Stimulated activated CD8-positive, alpha-beta memory T cell treated with anti-CD3 and anti-CD28 coated beads, Interleukin-15, amount 100 ng/mL, for 4 hours (primary cell): Measurements from ENCODE around the gene C17orf114.
"Not testable (repeated sequence)": the region's sequence is repeated elsewhere in the genome, so short reads cannot be mapped to it uniquely, and the experiment has no call there.

Experiments used
- DNase-seq, 2 donors: peaks; one replicate each; pipeline ENCODE4 v3.0.0-alpha.2; 2020; ENCODE audit warnings: low read depth in 2 of 2

The C17orf114 gene

DNA sequence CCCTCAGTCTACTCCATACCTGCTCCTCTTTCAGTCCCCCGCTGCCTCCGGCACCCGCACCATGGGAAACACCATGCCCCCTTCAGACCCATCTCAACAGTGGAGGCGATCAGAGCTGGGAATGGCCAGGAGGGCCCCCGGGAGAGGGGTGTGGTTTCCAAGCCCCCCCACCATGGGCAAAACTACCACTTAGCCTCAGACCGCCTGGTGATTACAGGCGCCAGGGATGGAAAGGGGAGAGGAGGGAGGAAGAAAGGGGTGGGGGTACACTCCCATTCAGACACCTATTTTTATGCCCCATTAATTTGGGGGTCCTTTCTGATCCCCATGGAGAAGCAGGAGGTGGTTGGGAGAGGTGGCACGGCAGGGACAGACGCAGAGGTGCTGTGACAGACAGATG lies at the start of gene C17orf114:
Gene C17orf114, minus strand, starts transcription at position 101 of the 400 bp plus-strand sequence.
- no peak for DNase-seq

DNA sequence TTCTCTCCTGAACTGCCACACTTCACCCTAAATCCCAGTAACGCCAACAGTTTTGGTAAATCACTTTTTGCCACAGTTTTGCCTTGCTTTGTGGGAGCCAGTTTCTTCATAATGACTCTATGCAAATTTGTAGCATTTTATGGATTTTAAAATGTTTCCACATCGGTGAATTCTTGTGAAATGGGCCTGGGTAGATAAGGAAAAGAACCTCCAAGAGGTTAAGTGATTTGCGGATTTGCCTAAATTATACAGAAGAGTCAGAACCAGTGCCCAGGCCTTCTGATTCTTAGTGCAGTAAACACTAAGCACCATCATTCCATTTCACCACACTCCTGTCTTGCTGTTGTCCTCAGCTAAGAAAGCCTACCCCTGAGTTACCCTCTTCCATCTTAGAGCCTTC lies 49.0 kb upstream of the C17orf114 start:
- no peak for DNase-seq

DNA sequence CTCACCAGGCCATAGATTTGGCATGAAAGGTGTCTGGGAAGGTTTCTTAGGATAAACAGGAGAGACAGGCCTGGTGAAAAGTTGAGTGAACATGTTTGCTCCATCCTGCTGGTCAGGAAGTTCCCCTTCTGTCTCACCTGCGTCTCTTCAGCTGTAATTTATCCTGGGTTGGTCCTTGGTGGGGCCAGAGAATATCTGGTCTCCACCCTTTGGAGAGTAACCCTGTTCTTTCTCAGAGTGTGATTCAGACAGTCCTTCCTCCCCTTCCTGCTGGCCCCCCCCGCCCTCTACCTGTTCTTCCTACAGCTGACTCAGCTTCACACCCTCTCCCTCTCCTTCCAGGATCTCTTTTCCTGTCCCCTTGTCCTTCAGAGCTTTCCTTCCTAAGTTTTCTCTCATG lies 48.1 kb upstream of the C17orf114 start:
- no peak for DNase-seq

DNA sequence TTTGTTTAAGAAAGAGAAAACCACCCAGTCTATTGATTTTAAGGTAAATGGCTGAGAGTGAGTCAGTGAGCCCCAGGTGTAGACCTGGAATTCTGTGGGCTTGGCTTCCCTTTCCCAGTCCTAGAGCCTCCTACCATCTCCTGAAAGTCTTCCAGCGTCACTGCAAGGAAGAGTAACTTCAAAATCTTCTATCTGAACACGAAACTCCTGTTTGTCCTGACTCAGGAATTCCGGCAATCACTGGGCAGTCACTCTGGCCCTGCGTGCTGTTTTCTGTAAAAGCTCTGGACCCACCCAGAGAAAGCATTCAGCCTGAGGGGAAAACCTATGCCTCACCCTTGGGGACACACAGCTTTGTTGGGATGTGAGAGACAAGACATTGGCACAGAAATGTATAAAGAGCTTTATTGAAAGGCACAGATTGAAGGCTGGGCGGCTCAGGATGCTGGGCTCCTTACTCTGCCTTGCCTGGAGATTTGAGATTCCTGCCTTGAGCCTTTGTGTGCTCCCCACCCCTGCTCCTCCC lies 46.9 kb upstream of the C17orf114 start:
- no peak for DNase-seq

DNA sequence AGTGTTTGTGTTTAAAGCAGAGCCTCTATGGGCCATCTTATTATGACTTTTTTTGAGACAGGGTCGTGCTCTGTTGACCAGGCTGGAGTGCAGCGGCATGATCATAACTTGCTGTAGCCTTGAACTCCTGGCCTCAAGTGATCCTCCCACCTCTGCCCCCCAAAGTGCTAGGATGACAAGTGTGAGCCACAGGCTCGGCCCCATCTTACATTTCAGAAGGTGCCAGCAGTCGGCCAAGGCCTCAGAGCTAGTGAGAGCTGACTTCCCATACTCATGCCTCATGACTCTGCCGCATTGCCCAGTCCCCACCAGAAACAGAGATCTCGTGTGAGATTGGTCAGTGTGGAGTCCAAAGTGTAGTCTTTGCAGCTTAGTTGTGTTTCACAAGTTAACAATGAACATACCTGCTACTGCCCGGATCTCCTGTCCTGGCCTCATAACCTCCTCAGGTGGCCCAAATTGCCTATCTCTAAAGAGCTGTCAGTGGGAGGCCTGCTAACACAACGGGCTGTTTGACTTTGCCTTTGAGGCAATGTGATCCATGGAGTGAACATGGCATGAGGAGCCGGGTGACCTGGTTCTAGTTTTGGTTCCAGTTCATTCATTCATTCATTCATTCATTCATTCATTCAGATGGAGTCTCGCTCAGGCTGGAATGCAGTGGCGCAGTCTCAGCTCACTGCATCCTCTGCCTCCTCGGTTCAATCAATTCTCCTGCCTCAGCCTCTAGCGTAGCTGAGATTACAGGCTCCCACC lies 44.7 kb upstream of the C17orf114 start:
- DNase-seq: no peak

DNA sequence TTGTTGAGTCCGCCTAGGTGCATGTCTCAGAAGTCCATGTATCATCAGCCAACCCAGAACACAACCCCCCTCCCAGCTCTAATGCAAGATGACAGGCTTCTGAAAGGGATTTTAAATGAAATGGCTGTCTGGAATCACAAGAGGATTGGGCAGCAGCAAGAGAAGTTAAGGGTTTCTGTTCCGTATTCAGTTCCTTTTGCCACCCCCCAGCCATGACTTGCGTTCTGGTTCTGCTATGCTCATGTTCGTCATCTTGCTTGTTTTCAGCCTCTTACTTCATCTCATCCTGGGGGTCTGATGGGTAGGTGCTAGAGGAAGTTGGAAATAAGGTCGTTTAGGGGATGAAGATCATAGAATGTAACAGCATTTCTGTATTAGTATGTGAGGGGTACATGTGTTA lies 43.0 kb upstream of the C17orf114 start:
- no peak for DNase-seq

DNA sequence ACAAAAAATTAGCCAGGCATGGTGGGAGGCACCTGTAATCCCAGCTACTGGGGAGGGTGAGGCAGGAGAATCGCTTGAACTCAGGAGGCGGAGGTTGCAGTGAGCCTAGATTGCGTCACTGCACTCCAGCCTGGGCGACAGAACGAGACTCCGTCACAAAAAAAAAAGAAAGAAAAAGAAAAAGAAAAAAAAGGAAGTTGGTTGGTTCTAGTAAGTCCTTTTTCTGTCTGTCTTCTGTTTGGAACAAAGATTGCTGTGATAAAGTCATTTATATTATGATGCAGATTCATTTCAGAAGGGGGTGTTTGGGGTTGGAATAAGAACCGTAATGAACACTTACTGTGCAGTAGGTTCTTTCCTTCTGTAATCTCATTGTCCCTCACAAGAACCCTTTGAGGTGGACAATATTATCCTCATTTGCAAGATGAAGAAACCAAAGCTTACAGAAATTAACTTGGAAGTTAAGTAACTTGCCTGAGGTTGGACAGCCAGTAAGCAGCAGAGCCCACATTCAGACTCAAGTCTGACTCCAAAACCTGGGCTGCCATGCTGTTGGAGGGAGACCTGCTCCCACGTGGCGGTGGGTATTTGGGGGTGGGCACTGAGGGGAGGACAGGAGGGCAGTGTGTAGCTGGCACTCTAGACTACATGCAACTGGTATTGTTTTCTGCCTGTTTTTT lies 41.3 kb upstream of the C17orf114 start:
- DNase-seq: no peak

DNA sequence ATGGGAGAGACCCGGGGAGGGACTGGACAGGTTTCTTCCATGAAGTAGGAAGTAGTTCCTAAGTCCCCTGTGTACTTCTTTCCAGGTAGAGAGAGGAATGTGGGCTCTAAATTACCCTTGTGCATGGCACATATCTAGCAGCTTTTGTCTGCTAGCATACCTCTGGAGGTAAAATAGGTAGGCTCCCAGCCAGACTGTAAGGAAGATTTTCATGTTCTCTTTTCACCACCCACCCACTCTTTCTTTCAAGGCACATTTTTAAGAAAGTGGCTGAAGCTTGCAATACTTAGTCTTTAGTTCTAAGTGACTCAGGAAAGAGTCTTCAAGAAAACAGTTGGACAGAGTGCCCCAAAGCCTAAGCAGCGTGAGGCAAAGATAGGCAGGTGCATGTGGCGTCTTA lies 40.2 kb upstream of the C17orf114 start:
- no peak for DNase-seq

DNA sequence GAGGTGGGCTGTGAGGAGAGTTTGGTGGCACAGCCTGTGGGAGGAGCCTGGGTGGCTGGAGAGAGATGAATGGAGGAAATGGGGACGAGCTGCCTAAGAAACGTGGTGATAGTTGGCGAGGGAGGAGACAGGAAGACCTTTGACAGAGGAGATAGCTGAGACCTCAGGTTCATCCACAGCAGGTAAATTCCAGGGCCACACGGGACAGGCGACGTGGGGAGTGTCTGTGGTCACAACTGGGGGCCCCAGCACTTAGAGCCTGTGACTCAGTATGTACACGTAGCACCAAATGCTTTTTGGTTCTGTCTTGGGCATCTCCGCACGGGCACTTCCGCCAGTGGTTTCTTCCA lies 38.7 kb upstream of the C17orf114 start:
- DNase-seq: no peak

DNA sequence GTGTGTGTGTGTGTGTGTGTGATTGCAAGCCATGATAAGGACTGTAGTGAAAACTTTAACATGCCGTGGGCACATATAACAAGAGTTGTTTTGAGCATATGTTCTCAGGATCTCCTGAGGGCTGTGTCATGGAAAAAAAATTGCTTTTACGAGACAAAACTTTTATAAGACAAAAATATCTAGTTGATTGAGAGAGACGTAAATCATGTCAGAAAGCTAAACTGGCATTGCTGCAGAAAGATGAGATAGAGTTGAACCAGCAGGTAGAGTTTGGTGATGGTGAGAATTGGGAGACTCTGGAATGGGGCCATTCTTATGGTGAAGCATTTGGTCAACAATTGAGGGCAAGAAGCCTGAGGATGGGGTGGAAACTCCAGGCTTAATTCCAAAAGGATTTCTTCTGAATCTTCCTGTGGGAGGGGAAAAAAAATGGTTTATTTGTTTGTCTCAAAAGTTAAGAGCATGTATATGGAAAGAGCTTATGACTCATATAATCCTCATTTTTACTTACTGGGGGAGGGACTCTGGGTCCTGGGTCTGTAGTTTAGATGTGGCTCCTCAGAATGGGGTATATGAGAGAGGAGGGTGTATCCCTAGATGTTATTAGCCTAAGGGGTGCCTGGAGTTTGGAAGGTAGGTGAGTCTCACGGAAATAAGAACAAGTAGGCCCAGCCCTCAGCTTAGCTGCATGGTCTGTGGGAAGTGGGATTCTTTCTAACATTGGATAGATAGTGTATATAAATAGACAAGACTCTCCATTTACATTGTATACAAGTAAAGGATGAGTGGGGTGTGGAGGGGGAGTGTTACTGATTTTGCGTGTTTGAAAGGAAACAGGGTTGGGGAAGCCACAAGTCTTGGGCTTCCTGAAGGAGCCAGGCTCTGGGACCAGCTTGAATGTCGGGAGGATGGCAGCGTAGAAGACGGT lies 38.1 kb upstream of the C17orf114 start:
- no peak for DNase-seq

DNA sequence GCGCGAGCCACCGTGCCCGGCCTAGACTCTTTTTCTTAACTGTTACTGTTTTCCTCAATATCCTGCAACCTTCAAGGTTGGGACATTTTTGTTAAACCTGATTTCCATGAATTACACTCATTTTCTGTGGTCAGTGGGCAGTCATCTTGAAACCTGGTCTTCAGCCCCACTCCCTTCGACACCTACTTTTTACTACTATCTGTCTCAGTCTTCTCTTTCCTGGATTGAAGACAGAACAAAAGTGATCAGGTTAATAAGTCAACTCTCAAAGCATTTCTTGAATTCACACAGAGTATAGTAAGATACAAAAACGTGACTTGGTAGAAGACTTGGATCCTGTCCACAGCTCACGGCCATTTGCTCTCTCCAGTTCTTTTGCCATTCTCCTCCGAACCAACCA lies 37.1 kb upstream of the C17orf114 start:
- DNase-seq: no peak

DNA sequence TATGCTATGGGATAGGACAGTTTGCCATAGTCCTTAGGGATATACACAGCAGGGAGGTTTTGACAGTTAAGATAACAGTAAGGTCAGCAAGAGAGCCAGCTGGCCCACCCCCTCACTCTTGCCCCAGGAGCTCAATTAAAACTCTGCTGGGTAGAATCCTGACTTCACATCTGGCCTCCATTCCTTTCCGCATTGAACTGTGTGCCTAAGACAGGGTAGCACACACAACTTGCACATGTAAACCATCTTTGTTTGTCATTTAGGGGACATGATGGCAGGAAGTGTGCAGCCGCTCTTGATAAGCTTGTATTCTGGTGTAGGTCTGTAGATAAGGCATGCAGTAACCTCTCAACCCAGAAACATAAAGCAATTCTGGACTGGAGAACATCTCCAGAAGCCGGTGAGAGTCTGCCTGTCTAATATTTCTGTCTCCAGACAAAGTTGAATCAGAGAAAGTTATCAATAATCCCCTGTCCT lies 36.2 kb upstream of the C17orf114 start:
- no peak for DNase-seq

DNA sequence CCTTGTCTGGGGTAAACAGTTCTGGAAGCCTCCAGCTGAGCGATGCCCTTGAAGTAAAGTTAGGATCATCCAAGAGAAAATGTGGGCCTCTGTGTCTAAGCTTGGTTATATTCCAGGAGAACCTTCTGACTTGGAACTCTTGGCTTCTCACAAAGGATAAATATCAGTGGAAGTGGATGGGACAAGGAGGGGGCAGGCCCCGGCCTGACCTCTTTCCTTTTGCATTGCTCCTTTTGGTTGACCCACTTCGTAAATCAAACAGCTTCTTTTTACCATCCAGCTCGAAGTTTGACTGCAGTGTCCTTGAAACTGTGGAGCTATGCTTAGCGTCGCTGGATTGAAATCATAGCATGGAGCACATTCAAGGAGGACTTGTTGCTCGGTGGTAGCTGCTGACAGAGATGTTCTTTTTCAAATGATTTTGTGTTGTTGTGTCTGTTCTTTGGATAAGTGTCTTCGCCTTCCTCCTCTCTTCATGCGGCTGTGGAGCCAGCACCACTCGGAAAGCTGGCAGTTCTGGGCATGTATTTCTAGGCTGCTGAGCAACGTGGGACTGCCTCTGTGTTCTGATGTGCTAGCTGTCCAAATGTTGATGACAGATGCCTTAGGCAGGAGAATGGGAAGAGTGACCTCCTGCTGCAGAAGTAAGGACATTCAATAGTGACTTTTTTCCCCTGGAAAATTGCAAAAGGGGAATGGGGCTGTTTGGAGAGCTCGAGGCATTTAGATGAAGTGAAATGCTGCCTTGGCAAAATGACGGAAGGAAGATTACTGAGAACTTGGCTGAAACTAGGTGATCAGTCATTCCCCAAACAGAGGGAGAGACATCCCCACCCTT lies 35.6 kb upstream of the C17orf114 start:
- DNase-seq: no peak

DNA sequence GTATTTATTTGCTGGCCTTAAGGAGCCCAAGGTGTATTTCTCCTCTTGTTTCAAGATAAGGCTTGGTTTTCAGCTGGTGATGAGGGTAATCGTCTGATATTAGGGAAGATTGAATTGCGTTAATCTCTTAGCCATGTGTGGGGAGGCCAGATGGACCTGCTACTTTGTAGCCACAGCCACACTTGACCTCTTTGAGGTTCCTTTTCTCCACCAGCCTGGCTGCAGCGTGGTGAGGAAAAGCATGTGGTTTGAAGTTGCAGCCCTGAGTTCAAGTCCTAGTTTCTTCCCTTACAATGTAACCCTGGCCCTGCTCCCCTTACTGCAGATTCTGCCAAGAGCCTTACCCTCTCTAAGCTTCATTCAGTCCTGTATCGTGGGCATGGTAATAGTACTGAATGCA lies 34.1 kb upstream of the C17orf114 start:
- DNase-seq: no peak

DNA sequence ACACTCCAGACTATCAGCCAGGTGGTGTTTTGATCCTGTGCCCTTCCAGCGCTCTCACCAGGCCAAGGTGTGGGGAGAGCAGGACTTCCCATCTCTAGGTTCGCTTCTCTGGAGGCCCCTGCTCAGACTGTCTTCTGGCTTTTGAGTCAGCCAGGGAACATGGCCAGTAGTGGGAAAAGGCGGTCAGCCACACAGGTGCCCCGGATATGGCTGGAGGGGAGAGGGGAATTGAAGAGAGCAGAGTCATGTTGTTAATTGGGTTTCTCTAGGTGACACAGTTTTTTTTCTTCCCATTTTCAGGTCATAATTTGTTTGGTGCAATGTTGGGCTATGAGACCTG lies 32.5 kb upstream of the C17orf114 start:
- DNase-seq: no peak

DNA sequence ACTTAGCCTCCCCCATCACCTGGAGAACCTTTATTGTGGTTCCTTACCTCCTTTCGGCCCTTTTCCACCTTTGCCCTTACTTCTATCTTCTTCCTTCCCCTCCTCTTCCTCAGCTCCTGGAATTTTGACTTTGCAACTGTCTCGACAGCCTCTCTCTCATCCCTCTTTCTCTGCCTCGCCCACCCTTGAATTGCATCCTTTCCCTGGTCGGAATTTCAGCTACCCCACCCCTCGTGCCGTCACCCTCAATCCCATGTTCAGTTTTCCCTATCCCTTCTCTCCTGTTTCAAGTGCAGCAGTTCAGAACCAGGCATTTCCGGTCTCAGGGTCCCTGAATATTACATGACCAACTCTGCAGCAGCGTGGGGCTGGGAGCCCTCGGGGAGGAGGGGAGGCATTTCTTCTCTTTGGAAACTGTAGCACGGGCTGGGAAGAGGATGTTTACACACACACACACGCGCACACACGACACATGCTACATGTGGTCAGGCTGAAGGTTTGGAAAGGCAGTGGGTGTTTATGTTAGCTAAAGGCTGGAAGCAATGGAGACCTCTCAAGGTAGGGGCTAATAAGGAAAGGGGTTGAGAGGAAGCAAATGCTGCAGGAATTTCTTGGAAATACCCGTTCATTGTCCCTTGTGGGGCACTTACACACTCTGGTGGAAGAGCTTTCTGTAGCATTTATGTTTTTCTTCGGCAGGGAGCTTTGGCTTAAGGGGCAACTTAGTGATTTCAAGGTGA lies 32.0 kb upstream of the C17orf114 start:
- DNase-seq: no peak

DNA sequence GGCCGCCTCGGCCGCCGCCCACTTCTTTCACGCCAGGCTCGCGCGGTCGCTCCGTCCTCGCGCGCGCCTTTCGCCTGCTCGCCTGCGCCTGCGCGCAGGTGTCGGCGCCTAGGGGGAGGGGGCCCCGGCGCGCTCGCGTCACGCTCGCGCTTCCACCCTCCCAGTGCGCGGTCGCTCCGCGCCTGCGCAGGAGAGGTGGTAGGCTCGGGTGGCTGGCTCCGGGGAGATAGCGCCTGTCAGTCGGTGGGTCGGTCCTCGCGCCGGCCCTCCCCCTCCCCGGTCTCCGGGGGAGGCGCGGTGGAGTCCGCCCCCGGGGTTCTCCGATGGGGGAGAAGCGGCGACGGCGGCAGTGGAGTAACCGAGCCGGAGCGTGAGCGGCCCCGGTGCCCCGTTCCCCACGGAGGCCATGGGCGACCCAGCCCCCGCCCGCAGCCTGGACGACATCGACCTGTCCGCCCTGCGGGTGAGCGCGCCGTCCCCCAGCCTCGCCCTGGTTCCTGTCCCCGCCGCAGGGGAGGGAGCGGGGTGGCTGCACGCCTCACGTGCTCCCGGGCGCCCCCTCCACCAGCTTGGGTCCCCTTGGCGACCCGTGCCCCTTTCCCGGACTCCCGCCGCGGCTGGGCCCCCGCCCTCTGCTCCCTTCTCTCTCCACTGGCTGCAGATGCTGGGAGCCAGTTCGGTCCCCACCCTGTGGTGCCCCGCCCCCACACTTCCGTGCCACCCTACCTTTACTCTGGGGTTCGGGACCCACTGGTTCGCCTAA lies 31.2 kb upstream of the C17orf114 start, which contains the start of gene MINK1:
Gene MINK1, plus strand, starts transcription at position 163 of the 763 bp plus-strand sequence. Its CDS starts 244 bp downstream, at position 407.
- DNase-seq: peak; percentile 78 to 84

DNA sequence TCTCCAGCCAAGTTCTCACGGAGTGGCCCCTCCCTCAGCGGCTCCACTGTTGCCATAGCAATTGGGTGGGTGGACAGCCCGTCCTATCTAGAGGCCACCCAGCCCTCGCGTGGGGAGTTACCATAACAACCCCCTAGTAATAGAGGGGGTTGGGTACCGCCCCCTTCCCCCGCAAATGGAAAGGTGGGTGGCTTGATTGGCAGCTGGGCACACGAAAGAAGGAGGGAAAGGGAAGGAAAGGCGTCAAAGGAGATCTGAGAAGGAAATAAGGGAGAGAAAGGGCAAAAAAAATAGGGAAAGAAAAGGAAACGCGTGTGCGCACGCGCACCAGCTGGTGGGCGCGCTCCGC lies 30.7 kb upstream of the C17orf114 start:
- not testable (repeated sequence) for DNase-seq

DNA sequence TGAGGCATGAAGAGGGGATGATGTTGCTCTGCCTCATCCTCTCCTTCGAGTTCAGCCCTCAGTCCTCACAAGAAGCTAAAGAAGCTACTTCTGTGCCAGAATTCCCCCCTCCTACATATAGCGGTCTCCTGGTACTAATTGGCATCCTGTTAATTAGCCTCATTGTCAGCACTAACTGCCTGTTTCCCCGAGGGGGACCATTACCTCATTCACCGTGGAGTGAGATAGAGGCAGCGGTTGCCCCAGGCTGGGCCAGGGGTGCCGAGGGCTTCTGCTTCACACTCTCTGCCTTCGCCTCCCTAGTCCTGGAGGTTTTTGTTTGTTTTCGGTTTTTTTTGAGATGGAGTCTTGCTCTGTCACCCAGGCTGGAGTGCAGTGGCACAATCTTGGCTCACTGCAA lies 25.3 kb upstream of the C17orf114 start:
- no peak for DNase-seq
